OCI-LY3 (cell line): ENCODE results near the gene MUC2.

Source experiments
- H2AFZ ChIP-seq: fragments of 200-600, 300-600 bp; shearing (Covaris generic); 2 replicates; pipeline ENCODE4 v1.6.0; 2014; ENCODE audit warnings: antibody characterized with exemption, low read depth, low read length
- H3K27ac ChIP-seq: fragments of 200-600, 300-600 bp; sonication (generic); 2 replicates; pipeline ENCODE4 v1.5.1; 2014; ENCODE audit warnings: mild to moderate bottlenecking, low read length, moderate library complexity, mixed read lengths
- H3K27me3 ChIP-seq: fragments of 200-600, 300-600 bp; sonication (generic); 2 replicates; pipeline ENCODE4 v1.6.1; 2014; ENCODE audit warnings: low read depth, low read length, mixed read lengths
- H3K36me3 ChIP-seq: fragments of 200-600, 300-600 bp; sonication (generic); replicated peaks from 2 replicates; pipeline ENCODE3; 2014; ENCODE audit warnings: low read depth, low read length, mixed read lengths
- H3K4me1 ChIP-seq: fragments of 300-600, 200-600 bp; sonication (generic); 2 replicates; pipeline ENCODE4 v1.6.1; 2014; ENCODE audit warnings: low read length, mixed read lengths
- H3K4me2 ChIP-seq: fragments of 200-600, 300-600 bp; sonication (generic); 2 replicates; pipeline ENCODE4 v1.6.1; 2014; ENCODE audit warnings: low read length, mixed read lengths
- H3K4me3 ChIP-seq: fragments of 300-600, 200-600 bp; sonication (generic); 2 replicates; pipeline ENCODE4 v1.5.1; 2014; ENCODE audit warnings: antibody characterized with exemption, mild to moderate bottlenecking, low read length, moderate library complexity
- H3K79me2 ChIP-seq: fragments of 300-600, 200-600 bp; shearing (Covaris generic); 2 replicates; pipeline ENCODE4 v1.6.1; 2014; ENCODE audit warnings: mild to moderate bottlenecking, low read length, mixed read lengths
- H3K9ac ChIP-seq: fragments of 300-600, 200-600 bp; shearing (Covaris generic); 2 replicates; pipeline ENCODE4 v1.6.0; 2014; ENCODE audit warnings: mild to moderate bottlenecking, low read length, moderate library complexity
- H3K9me3 ChIP-seq: fragments of 200-600, 300-600 bp; shearing (Covaris generic); 2 replicates; pipeline ENCODE4 v1.6.1; 2014; ENCODE audit warnings: low read length, mixed read lengths; ENCODE audit not compliant: insufficient read depth
- H4K20me1 ChIP-seq: fragments of 200-600, 300-600 bp; sonication (generic); 2 replicates; pipeline ENCODE4 v1.6.1; 2016; ENCODE audit warnings: low read length, mixed read lengths; ENCODE audit not compliant: insufficient read depth
- CTCF ChIP-seq: fragments of 200-600, 300-600 bp; sonication (generic); IDR thresholded peaks from 2 replicates; pipeline ENCODE4 v1.5.1; 2014; ENCODE audit warnings: antibody characterized with exemption, low read length, low read depth
- EZH2phosphoT487 ChIP-seq: fragments of 200-600 bp; shearing (Covaris generic); IDR thresholded peaks from 2 replicates; pipeline ENCODE4 v1.6.1; 2018; ENCODE audit warnings: antibody characterized with exemption, mixed run types, low read depth

The MUC2 gene

GRCh38 chr11:1084561-1085439 is 10.1 kb downstream of the MUC2 start:
- Histone ChIP-seq H3K27ac (no peak overlapping the region), H4K20me1 (no peaks in the 10 kb centered on the region), H3K4me1 (no peaks in the 10 kb centered on the region), H3K4me3 (no peak overlapping the region), H3K4me2 (no peak overlapping the region), H3K27me3 (no peaks in the 10 kb centered on the region), H3K9ac (no peak overlapping the region), H2AFZ (no peak overlapping the region), H3K36me3 (no peaks in the 10 kb centered on the region), H3K79me2 (no peaks in the 10 kb centered on the region), H3K9me3 (no peaks in the 10 kb centered on the region)
- TF ChIP-seq CTCF (no peak), EZH2phosphoT487 (no peak)

GRCh38 chr11:1085440-1086170 is 10.9 kb downstream of the MUC2 start:
- Histone ChIP-seq H3K9ac (no peak overlapping the region), H3K9me3 (no peaks in the 10 kb centered on the region), H3K4me1 (no peaks in the 10 kb centered on the region), H3K36me3 (no peaks in the 10 kb centered on the region), H4K20me1 (no peaks in the 10 kb centered on the region), H3K4me2 (no peak overlapping the region), H3K79me2 (no peaks in the 10 kb centered on the region), H3K4me3 (no peak overlapping the region), H2AFZ (no peak overlapping the region), H3K27ac (no peak overlapping the region), H3K27me3 (no peaks in the 10 kb centered on the region)
- no peak for TF ChIP-seq CTCF
- no peak for TF ChIP-seq EZH2phosphoT487

- TF ChIP-seq CTCF (no peak), EZH2phosphoT487 (no peak)
- Histone ChIP-seq H3K9me3 (no peaks in the 10 kb centered on the region), H3K27ac (no peak overlapping the region), H3K4me1 (no peaks in the 10 kb centered on the region), H3K4me2 (no peak overlapping the region), H3K79me2 (no peaks in the 10 kb centered on the region), H3K9ac (no peak overlapping the region), H4K20me1 (no peaks in the 10 kb centered on the region), H2AFZ (no peak overlapping the region), H3K4me3 (no peak overlapping the region), H3K27me3 (no peaks in the 10 kb centered on the region), H3K36me3 (no peaks in the 10 kb centered on the region)
Measured at GRCh38 chr11:1086171-1087102, 11.8 kb downstream of the MUC2 start.
